ENCODE measurements around the gene DGKB. TPM values are rescaled to one million over a fixed set of nuclear protein-coding genes. Genes with fewer than 3 reads are reported as not detected.

Gene DGKB
- total RNA-seq, 4 donors from 2014 or later, result 0.40 to 3.8 (median 0.82) TPM; not detected in 1

- TF ChIP-seq POLR2A (IDR thresholded peaks at IDR 0.05) (no peak), EP300 (IDR thresholded peaks at IDR 0.05; ENCODE audit: low read depth) (no peak), POLR2AphosphoS5 (IDR thresholded peaks at IDR 0.05) (no peak), CTCF (IDR thresholded peaks at IDR 0.05) (no peak)
Measured at GRCh38 chr7:14762561-14762960, 140.0 kb downstream of the DGKB start.

GRCh38 chr7:14761510-14762296, 140.8 kb downstream of the DGKB start:
- WGBS, 2 donors (ENCODE audit: low coverage in 1 of 2), result 51 to 57% methylated on average over 3 to 4 of the region's 4 CpGs
- H3K4me1 ChIP-seq, result peaks cover 0 to 13% (median 0%) of the 10 kb centered on the region in 4 donors
- no peaks in the 10 kb centered on the region for H3K9me3 ChIP-seq
- no peaks in the 10 kb centered on the region for H3K36me3 ChIP-seq
- in situ Hi-C loops (cut with MboI; ENCODE audit: low pct_ligation_motif_present in 1 of 4, low pct_unique_long_range_greater_than_20kb in 1 of 4, low sequenced_read_pairs in 3 of 4), result no loop called here
- intact Hi-C loops (cut with DNase I; ENCODE audit: low total_unique reads), result no loop called here
- H3K4me3 ChIP-seq, result no peak overlapping the region
- H3K27ac ChIP-seq, result peak overlapping the region; percentile 45 to 65 (median 53)
- TF ChIP-seq CTCF (IDR thresholded peaks at IDR 0.05) (no peak), POLR2AphosphoS5 (IDR thresholded peaks at IDR 0.05) (peak in 2 of 3 donors; percentile 29 to 51)
- peak; percentile 35 for DNase-seq
- no peaks in the 10 kb centered on the region for H3K27me3 ChIP-seq

More at GRCh38 chr7:14762561-14762960, 140.0 kb downstream of the DGKB start:
- 31 to 67% methylated on average over 1 of the region's 1 CpG for WGBS, 2 donors (ENCODE audit: low coverage in 1 of 2)
- intact Hi-C loops (cut with DNase I; ENCODE audit: low total_unique reads) (no loop called here), in situ Hi-C loops (cut with MboI; ENCODE audit: low pct_ligation_motif_present in 1 of 4, low pct_unique_long_range_greater_than_20kb in 1 of 4, low sequenced_read_pairs in 3 of 4) (no loop called here)
- no peaks in the 10 kb centered on the region for H3K27me3 ChIP-seq
- H3K4me3 ChIP-seq, result no peak overlapping the region
- H3K27ac ChIP-seq, result peak overlapping the region in 1 of 4 donors; percentile 48
- DNase-seq, result no peak
- H3K9me3 ChIP-seq, result no peaks in the 10 kb centered on the region
- H3K4me1 ChIP-seq, result peaks cover 0 to 13% (median 0%) of the 10 kb centered on the region in 4 donors
- H3K36me3 ChIP-seq, result no peaks in the 10 kb centered on the region

- Histone ChIP-seq H3K27me3 (no peaks in the 10 kb centered on the region), H3K9me3 (no peaks in the 10 kb centered on the region), H3K4me1 (peaks cover 0 to 13% (median 0%) of the 10 kb centered on the region in 4 donors), H3K4me3 (no peak overlapping the region), H3K36me3 (no peaks in the 10 kb centered on the region), H3K27ac (peak overlapping the region; percentile 45 to 65 (median 53))
- intact Hi-C loops (cut with DNase I; ENCODE audit: low total_unique reads), result no loop called here
- DNase-seq, result no peak
- WGBS, 2 donors (ENCODE audit: low coverage in 1 of 2), result 70 to 78% methylated on average over 3 of the region's 3 CpGs
- TF ChIP-seq CTCF (IDR thresholded peaks at IDR 0.05) (no peak), POLR2AphosphoS5 (IDR thresholded peaks at IDR 0.05) (peak in 1 of 3 donors; percentile 21)
- in situ Hi-C loops (cut with MboI; ENCODE audit: low pct_ligation_motif_present in 1 of 4, low pct_unique_long_range_greater_than_20kb in 1 of 4, low sequenced_read_pairs in 3 of 4), result no loop called here
Measured at GRCh38 chr7:14760730-14761478, 141.6 kb downstream of the DGKB start.

- intact Hi-C loops (cut with DNase I; ENCODE audit: low total_unique reads) (no loop called here), in situ Hi-C loops (cut with MboI; ENCODE audit: low pct_ligation_motif_present in 1 of 4, low pct_unique_long_range_greater_than_20kb in 1 of 4, low sequenced_read_pairs in 3 of 4) (no loop called here)
- Histone ChIP-seq H3K27me3 (no peaks in the 10 kb centered on the region), H3K4me1 (peaks cover 0 to 13% (median 0%) of the 10 kb centered on the region in 4 donors), H3K4me3 (no peak overlapping the region), H3K36me3 (no peaks in the 10 kb centered on the region), H3K27ac (no peak overlapping the region), H3K9me3 (no peaks in the 10 kb centered on the region)
- TF ChIP-seq CTCF (IDR thresholded peaks at IDR 0.05) (no peak), POLR2AphosphoS5 (IDR thresholded peaks at IDR 0.05) (no peak), EP300 (IDR thresholded peaks at IDR 0.05; ENCODE audit: low read depth) (no peak), POLR2A (IDR thresholded peaks at IDR 0.05) (no peak)
- 79 to 80% methylated on average over 5 of the region's 5 CpGs for WGBS, 2 donors (ENCODE audit: low coverage in 1 of 2)
- DNase-seq, result no peak
Measured at GRCh38 chr7:14759785-14760184, 142.8 kb downstream of the DGKB start.
